Chondrocyte (in vitro differentiated cells): Measurements from ENCODE around the gene BZW1. TPM values are rescaled to one million over a fixed set of nuclear protein-coding genes. Genes with fewer than 3 reads are reported as not detected.

ENCODE experiments used
- DNase-seq: peaks from one replicate; pipeline ENCODE4 v3.0.0; 2021; ENCODE audit warnings: mixed read lengths, low spot score
- H3K27ac Mint-ChIP-seq: one replicate; pipeline ENCODE4 v1.8.0; 2021; ENCODE audit warnings: mild to moderate bottlenecking, moderate library complexity, mixed read lengths; ENCODE audit not compliant: unreplicated experiment
- H3K27me3 Mint-ChIP-seq: 2 replicates; pipeline ENCODE4 v1.8.0; 2021; ENCODE audit warnings: low read depth, mixed read lengths
- H3K36me3 Mint-ChIP-seq: 2 replicates; pipeline ENCODE4 v1.8.0; 2021; ENCODE audit warnings: low read depth, mixed read lengths
- H3K4me1 Mint-ChIP-seq: 2 replicates; pipeline ENCODE4 v1.8.0; 2021; ENCODE audit warnings: low read depth, mild to moderate bottlenecking, mixed read lengths
- H3K4me3 Mint-ChIP-seq: one replicate; pipeline ENCODE4 v1.8.0; 2021; ENCODE audit warnings: mild to moderate bottlenecking, moderate library complexity, mixed read lengths; ENCODE audit not compliant: unreplicated experiment
- H3K9me3 Mint-ChIP-seq: 2 replicates; pipeline ENCODE4 v1.8.0; 2021; ENCODE audit warnings: low read depth, mixed read lengths
- CTCF ChIP-seq: fragments of 200-600 bp; sonication (generic); IDR thresholded peaks from 2 replicates; pipeline ENCODE4 v1.5.0; 2021; ENCODE audit warnings: antibody characterized with exemption, mild to moderate bottlenecking, moderate library complexity
- total RNA-seq: library from RNA; stranded (reverse); gene quantifications from 3 replicates; pipeline ENCODE4 v1.2.1, GENCODE V29; 2021

Gene BZW1
- total RNA-seq, 1 donor from 2014 or later, result 194 TPM

GRCh38 chr2:200790185-200790584, 21.5 kb upstream of the BZW1 start:
- Mint-ChIP-seq H3K4me3 (no peak overlapping the region), H3K4me1 (peaks cover 36% of the 10 kb centered on the region), H3K27me3 (no peaks in the 10 kb centered on the region), H3K27ac (no peak overlapping the region), H3K36me3 (no peaks in the 10 kb centered on the region), H3K9me3 (no peaks in the 10 kb centered on the region)
- TF ChIP-seq CTCF, result no peak
- no peak for DNase-seq

DNA sequence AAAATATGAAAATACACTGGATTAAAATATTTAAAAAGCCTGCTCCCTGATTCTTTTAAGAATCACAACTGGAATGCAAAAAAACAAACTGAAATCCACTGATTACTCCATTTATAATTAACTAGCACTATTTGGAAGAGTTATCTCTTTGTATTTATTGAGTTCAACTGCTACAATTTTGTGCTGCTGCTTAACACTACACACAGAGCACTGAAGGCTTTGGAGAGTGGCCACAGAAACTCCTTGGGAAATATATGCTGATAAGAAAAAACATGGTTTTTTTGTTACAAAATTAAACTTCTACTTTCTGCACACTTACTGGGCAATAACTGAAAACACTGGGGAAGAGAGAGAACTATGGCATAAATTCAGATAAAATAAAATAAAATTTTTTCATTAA, 19.8 kb upstream of the BZW1 start:
- Mint-ChIP-seq H3K9me3 (no peaks in the 10 kb centered on the region), H3K4me3 (no peak overlapping the region), H3K36me3 (no peaks in the 10 kb centered on the region), H3K27me3 (no peaks in the 10 kb centered on the region), H3K4me1 (peaks cover 19% of the 10 kb centered on the region), H3K27ac (no peak overlapping the region)
- no peak for TF ChIP-seq CTCF
- no peak for DNase-seq

- H3K27ac Mint-ChIP-seq, result no peak overlapping the region
- no peaks in the 10 kb centered on the region for H3K4me1 Mint-ChIP-seq
Observed at GRCh38 chr2:200794143-200794542, 17.6 kb upstream of the BZW1 start.

DNA sequence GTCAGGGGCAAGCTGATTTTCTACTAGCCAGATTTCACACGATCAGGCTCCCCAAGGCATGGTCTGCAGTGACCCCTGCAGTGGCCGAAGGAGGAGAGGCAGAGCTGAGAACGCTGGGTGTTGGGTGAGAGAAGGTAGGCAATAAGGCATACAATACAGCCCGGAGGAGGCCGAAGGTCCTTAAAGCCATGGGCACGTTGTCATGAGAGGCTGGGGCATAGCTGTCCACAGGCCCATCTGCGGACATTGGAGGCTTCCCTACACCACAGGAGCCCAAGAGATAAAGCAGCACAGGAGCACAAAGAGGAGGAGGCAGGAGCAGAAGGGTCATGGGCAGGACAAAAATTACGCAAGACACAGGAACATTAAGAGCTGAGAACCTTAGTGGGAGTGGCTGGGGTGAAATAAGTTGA, 16.7 kb upstream of the BZW1 start:
- no peak for DNase-seq
- Mint-ChIP-seq H3K9me3 (no peaks in the 10 kb centered on the region), H3K27me3 (no peaks in the 10 kb centered on the region), H3K4me3 (no peak overlapping the region), H3K4me1 (no peaks in the 10 kb centered on the region), H3K36me3 (no peaks in the 10 kb centered on the region), H3K27ac (no peak overlapping the region)
- TF ChIP-seq CTCF, result no peak

More at GRCh38 chr2:200794143-200794542, 17.6 kb upstream of the BZW1 start:
- DNase-seq, result no peak
- Mint-ChIP-seq H3K27me3 (no peaks in the 10 kb centered on the region), H3K9me3 (no peaks in the 10 kb centered on the region), H3K4me3 (no peak overlapping the region), H3K36me3 (no peaks in the 10 kb centered on the region)
- no peak for TF ChIP-seq CTCF

GRCh38 chr2:200796561-200796960, 15.1 kb upstream of the BZW1 start:
- Mint-ChIP-seq H3K27me3 (no peaks in the 10 kb centered on the region), H3K9me3 (no peaks in the 10 kb centered on the region), H3K27ac (no peak overlapping the region), H3K36me3 (no peaks in the 10 kb centered on the region), H3K4me3 (no peak overlapping the region), H3K4me1 (no peaks in the 10 kb centered on the region)
- no peak for TF ChIP-seq CTCF
- no peak for DNase-seq
